ENCODE results near the gene ZNF507.

ZNF507 gene

DNA sequence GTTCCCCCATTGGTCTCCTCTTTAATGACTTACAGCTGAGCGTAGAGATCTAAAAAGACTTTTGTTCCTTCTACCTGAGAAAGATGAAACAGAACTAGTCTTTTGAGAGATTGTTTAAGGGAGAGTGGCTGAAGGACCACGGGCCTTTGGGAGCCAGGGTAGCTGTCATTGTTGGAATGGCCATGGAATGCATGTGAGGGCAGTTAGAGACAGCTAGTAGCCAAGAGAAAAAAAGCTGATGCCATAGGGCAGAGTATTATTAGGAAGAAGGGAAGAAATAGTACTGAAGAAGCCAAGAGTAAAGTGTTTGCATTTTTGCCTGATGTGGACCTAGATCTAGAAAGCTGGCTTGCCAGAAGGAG lies 5.6 kb downstream of the ZNF507 start:
- H3K9ac ChIP-seq (ENCODE audit: low read length), result no peak overlapping the region
- no peaks in the 10 kb centered on the region for H3K27me3 ChIP-seq (ENCODE audit: low read depth, low read length)
- peaks cover 80% of the 10 kb centered on the region for H3K36me3 ChIP-seq (replicated peaks; ENCODE audit: low read depth, low read length)
- peaks cover 25% of the 10 kb centered on the region for H3K4me1 ChIP-seq (ENCODE audit: low read length)
- H2AFZ ChIP-seq (ENCODE audit: low read depth, low read length), result no peak overlapping the region
- no peak overlapping the region for H3K4me2 ChIP-seq (ENCODE audit: low read length)
- peaks cover 64% of the 10 kb centered on the region for H4K20me1 ChIP-seq (ENCODE audit: insufficient read depth, low read length)
- no peak overlapping the region for H3K27ac ChIP-seq (ENCODE audit: low read length)
- no peak overlapping the region for H3K4me3 ChIP-seq (ENCODE audit: low read length)
- TF ChIP-seq, protein P1, sequence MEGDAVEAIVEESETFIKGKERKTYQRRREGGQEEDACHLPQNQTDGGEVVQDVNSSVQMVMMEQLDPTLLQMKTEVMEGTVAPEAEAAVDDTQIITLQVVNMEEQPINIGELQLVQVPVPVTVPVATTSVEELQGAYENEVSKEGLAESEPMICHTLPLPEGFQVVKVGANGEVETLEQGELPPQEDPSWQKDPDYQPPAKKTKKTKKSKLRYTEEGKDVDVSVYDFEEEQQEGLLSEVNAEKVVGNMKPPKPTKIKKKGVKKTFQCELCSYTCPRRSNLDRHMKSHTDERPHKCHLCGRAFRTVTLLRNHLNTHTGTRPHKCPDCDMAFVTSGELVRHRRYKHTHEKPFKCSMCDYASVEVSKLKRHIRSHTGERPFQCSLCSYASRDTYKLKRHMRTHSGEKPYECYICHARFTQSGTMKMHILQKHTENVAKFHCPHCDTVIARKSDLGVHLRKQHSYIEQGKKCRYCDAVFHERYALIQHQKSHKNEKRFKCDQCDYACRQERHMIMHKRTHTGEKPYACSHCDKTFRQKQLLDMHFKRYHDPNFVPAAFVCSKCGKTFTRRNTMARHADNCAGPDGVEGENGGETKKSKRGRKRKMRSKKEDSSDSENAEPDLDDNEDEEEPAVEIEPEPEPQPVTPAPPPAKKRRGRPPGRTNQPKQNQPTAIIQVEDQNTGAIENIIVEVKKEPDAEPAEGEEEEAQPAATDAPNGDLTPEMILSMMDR (IDR thresholded peaks at IDR 0.05; ENCODE audit: low read depth, low read length), result no peak
- TF ChIP-seq EZH2phosphoT487 (IDR thresholded peaks at IDR 0.05; ENCODE audit: low read depth), result no peak
- H3K79me2 ChIP-seq (ENCODE audit: low read length), result peaks cover 44% of the 10 kb centered on the region
- H3K9me3 ChIP-seq (ENCODE audit: insufficient read depth, low read length), result no peaks in the 10 kb centered on the region

DNA sequence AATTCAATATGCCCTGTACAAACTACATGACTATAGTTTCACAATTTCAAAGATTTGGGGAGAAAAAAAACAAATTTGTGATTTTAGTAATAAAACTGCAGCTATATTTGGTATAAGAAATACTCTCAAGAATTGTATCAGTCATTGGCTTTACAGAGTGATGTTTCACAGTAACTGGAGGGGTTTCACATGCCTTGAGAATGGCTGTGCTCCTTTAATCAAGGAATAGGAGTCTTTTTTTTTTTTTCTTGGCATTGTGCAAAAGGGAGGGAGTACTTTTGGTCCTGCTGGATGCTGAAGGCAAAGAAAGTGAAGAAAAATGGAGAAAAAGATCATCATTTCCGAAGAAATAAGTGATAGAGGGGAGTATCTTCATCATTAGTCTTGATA lies 6.8 kb downstream of the ZNF507 start:
- Histone ChIP-seq H3K27me3 (ENCODE audit: low read depth, low read length) (no peaks in the 10 kb centered on the region), H2AFZ (ENCODE audit: low read depth, low read length) (no peak overlapping the region), H3K4me1 (ENCODE audit: low read length) (peaks cover 17% of the 10 kb centered on the region), H3K36me3 (replicated peaks; ENCODE audit: low read depth, low read length) (peaks cover 88% of the 10 kb centered on the region), H3K27ac (ENCODE audit: low read length) (no peak overlapping the region), H3K9ac (ENCODE audit: low read length) (no peak overlapping the region), H4K20me1 (ENCODE audit: insufficient read depth, low read length) (peaks cover 74% of the 10 kb centered on the region), H3K4me3 (ENCODE audit: low read length) (no peak overlapping the region), H3K4me2 (ENCODE audit: low read length) (no peak overlapping the region), H3K79me2 (ENCODE audit: low read length) (peaks cover 31% of the 10 kb centered on the region), H3K9me3 (ENCODE audit: insufficient read depth, low read length) (no peaks in the 10 kb centered on the region)
- TF ChIP-seq, protein P1 (IDR thresholded peaks at IDR 0.05; ENCODE audit: low read depth, low read length), result no peak
- TF ChIP-seq EZH2phosphoT487 (IDR thresholded peaks at IDR 0.05; ENCODE audit: low read depth), result no peak

GRCh38 chr19:32354345-32354744 lies 8.9 kb downstream of the ZNF507 start:
- peaks cover 16% of the 10 kb centered on the region for H3K4me1 ChIP-seq (ENCODE audit: low read length)
- H3K79me2 ChIP-seq (ENCODE audit: low read length), result peaks cover 19% of the 10 kb centered on the region
- no peak for TF ChIP-seq EZH2phosphoT487 (IDR thresholded peaks at IDR 0.05; ENCODE audit: low read depth)
- TF ChIP-seq, protein P1 (IDR thresholded peaks at IDR 0.05; ENCODE audit: low read depth, low read length), result no peak
- no peak overlapping the region for H3K27ac ChIP-seq (ENCODE audit: low read length)
- H3K9me3 ChIP-seq (ENCODE audit: insufficient read depth, low read length), result no peaks in the 10 kb centered on the region
- H3K27me3 ChIP-seq (ENCODE audit: low read depth, low read length), result no peaks in the 10 kb centered on the region
- peaks cover 79% of the 10 kb centered on the region for H4K20me1 ChIP-seq (ENCODE audit: insufficient read depth, low read length)
- H3K36me3 ChIP-seq (replicated peaks; ENCODE audit: low read depth, low read length), result peaks cover 90% of the 10 kb centered on the region
- no peak overlapping the region for H3K9ac ChIP-seq (ENCODE audit: low read length)
- no peak overlapping the region for H3K4me2 ChIP-seq (ENCODE audit: low read length)
- no peak overlapping the region for H2AFZ ChIP-seq (ENCODE audit: low read depth, low read length)
- no peak overlapping the region for H3K4me3 ChIP-seq (ENCODE audit: low read length)

- Histone ChIP-seq H3K36me3 (replicated peaks; ENCODE audit: low read depth, low read length) (peaks cover 88% of the 10 kb centered on the region), H3K27me3 (ENCODE audit: low read depth, low read length) (no peaks in the 10 kb centered on the region), H3K9ac (ENCODE audit: low read length) (no peak overlapping the region), H3K9me3 (ENCODE audit: insufficient read depth, low read length) (no peaks in the 10 kb centered on the region), H3K27ac (ENCODE audit: low read length) (no peak overlapping the region), H3K79me2 (ENCODE audit: low read length) (peaks cover 14% of the 10 kb centered on the region), H2AFZ (ENCODE audit: low read depth, low read length) (no peak overlapping the region), H4K20me1 (ENCODE audit: insufficient read depth, low read length) (peaks cover 74% of the 10 kb centered on the region), H3K4me1 (ENCODE audit: low read length) (peaks cover 16% of the 10 kb centered on the region), H3K4me3 (ENCODE audit: low read length) (no peak overlapping the region), H3K4me2 (ENCODE audit: low read length) (no peak overlapping the region)
- TF ChIP-seq, protein P1 (IDR thresholded peaks at IDR 0.05; ENCODE audit: low read depth, low read length), result no peak
- TF ChIP-seq EZH2phosphoT487 (IDR thresholded peaks at IDR 0.05; ENCODE audit: low read depth), result no peak
Observed at GRCh38 chr19:32355309-32355708, 9.9 kb downstream of the ZNF507 start.

Data from OCI-LY3 (cell line).